Lower leg skin (tissue), 3 donors: Measurements from ENCODE around the gene UBTF.

Source experiments
- POLR2A ChIP-seq, 2 donors: fragments of 450-650 bp; IDR thresholded peaks; one replicate each; pipeline ENCODE4 v1.6.1; 2016 to 2017; ENCODE audit warnings: antibody characterized with exemption in 2 of 2, mild to moderate bottlenecking in 1 of 2, moderate library complexity in 1 of 2
- TF ChIP-seq, protein P1 (sequence below), 3 donors: fragments of 450-650 bp; IDR thresholded peaks; one replicate each; pipeline ENCODE4 v1.5.1; 2016; ENCODE audit warnings: antibody characterized with exemption in 3 of 3, mild to moderate bottlenecking in 3 of 3, moderate library complexity in 2 of 3

DNA sequence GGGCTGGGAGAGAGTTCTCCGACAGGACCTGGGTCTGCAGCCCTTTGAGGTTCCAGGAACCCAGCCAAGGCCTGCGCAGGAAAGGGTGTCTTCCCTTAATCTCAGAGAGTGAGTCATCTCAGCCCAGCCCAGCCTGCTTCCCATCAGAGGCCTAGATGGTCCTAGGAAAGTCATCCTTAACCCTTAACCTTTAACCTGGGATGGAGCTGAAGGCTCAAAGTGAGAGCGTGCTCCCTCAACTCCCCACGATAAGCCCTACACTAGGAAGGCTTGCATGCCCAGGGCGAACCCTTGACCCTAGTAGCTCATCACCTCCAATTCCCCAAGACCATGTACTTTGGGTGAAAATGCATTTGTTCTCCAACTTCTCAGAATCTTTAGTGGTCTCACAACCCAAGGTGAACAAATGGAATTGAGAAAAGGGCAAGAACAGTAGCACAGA lies 15.0 kb downstream of the UBTF start:
- TF ChIP-seq POLR2A (IDR thresholded peaks at IDR 0.05): no peak
- TF ChIP-seq, protein P1, sequence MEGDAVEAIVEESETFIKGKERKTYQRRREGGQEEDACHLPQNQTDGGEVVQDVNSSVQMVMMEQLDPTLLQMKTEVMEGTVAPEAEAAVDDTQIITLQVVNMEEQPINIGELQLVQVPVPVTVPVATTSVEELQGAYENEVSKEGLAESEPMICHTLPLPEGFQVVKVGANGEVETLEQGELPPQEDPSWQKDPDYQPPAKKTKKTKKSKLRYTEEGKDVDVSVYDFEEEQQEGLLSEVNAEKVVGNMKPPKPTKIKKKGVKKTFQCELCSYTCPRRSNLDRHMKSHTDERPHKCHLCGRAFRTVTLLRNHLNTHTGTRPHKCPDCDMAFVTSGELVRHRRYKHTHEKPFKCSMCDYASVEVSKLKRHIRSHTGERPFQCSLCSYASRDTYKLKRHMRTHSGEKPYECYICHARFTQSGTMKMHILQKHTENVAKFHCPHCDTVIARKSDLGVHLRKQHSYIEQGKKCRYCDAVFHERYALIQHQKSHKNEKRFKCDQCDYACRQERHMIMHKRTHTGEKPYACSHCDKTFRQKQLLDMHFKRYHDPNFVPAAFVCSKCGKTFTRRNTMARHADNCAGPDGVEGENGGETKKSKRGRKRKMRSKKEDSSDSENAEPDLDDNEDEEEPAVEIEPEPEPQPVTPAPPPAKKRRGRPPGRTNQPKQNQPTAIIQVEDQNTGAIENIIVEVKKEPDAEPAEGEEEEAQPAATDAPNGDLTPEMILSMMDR (IDR thresholded peaks at IDR 0.05): no peak
